NCI-H2081 (cell line): ENCODE measurements around the gene APOA5.

ENCODE experiments used
- DNase-seq, 2 experiments: peaks; one replicate each; lab custom pipeline; 2025; lab: John Stamatoyannopoulos, UW

Gene APOA5

DNA sequence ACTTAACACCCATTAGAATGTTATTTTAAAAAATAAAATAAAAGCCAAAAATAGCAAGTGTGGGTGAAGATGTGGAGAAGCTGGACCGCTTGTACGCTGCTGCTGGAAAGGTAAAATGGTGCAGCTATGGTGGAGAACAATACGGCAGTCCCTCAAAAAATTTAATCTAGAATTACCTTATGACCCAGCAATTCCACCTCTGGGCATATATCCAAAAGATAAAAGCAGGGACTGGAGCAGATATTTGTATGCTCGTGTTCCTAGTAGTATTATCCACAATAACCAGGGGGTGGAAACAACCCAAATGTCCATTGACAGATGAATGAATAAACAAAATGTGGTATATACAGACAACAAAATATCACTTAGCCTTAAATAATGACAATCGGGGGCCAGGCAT lies 6.1 kb upstream of the APOA5 start:
- no peak for DNase-seq

DNA sequence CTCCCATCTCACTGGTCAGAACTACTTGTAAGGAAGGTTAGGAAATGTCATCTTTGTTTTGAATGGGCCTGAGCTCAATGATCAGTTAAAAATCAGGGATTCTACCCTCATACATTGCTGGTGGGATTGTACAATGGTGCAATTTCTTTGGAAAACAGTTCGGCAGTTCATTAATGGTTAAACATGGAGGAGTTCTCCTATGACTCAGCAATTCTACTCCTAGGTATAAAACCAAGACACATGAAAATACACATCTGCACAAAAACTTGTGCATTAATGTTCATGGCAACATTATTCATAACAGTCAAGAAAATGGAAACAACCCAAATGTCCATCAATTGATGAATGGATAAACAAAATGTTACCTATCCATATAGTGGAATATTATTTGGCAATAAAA lies 4.9 kb upstream of the APOA5 start:
- DNase-seq = no peak

DNA sequence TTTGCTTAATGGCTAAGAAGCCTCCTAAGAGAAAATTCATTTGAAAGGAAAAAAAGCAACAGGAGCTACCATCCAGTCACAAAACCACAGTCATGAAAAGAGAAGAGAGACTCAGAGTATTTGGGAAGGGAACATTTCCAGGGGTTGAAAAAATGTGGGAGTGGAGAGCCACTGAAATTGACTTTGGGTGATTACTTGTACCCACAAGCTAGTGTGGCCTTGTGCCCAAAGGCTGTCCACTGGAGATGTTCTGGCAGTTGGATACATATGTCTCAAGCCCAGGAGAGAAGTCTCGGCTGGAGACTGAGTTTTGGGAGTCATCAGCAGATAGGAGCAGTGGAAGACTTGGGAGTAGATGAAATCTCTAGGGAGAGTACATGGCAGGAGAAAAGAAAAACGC lies 3.2 kb upstream of the APOA5 start:
- no peak for DNase-seq

DNA sequence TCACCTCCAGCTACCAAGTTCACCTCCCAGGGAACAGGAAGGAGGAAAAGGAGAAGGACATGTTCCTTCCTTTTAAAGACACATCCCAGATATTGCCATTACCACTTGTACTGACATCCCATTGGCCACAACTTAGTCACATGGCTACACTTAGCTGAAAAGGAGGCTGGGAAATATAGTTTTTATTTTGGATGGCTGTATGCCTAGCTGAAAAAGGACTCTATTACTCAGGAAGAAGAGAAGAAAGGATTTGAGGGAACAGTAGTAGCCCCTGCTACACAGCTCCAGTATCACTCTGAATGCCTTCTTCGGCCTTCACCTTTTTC lies 2.1 kb upstream of the APOA5 start:
- no peak for DNase-seq

DNA sequence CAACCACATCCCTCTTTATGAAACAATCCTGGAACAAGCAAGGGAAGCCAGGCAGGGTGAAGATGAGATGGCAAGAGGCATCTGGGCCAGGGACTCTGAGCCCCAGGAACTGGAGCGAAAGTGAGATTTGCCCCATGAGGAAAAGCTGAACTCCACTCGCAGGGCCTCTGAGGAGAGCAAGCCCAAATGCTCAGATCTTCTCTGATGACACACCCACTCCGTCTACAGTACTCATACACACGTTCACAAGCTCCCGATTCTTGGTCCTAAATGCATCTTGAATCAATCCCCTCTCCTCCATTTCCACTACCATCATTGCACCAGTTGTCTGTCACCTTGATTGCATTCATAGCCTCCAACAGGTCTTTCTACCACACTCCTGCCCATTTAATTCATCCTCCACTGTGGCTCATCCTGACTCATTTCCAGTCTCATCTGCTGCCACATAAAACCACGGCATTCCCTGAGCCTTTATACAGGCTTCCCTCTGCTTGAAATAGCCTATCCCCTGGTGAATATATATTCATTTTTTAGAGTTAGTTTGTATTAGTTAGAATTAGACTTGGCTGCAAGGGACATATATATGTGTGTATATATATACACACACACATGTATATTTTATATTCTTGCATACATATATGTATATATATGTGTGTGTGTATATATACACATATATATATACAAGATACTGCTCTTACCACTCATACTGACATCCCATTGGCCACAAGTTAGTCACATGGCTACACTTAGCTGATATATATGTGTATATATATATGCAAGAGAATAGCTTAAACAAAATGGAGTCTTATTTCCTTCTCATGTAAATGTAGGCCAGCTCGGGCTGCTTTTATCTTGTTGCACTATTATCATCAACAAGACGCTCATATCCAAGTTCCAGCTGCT lies 1.4 kb upstream of the APOA5 start:
- DNase-seq = no peak

DNA sequence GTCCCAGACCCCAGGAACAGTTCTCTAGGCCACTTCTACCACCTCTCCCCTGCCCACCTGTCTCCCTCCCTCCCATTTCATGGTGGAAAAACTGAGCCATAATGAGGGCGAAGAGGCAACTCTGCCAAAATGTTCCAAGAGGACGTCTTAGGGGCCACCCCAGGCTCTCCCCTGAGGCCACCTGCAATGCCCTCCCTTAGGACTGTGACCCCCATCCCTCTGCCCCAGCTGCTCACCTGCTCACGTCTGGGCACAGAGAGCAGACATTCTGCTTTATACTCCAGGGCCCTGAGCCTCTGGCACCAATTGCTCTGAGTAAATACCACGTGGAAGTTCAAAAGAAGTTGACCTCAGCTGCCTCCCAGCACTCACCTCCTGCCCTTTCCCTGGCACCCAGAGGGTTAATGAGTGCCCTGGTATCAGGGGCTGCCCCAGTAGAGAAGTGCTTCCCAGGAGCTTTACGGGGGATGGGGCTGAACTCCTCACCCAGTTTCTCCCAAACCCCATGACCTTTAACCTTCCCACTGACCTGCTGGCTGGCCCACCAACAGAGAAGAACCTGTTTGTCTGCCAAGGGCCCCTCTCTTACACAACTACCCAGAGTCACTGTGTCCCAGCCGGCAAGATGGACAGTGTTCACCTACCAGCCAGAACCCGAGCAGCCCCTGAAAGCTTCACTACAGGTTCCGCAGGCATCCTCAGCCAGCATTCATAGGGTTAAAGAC lies 627 bp upstream of the APOA5 start:
- DNase-seq = no peak

DNA sequence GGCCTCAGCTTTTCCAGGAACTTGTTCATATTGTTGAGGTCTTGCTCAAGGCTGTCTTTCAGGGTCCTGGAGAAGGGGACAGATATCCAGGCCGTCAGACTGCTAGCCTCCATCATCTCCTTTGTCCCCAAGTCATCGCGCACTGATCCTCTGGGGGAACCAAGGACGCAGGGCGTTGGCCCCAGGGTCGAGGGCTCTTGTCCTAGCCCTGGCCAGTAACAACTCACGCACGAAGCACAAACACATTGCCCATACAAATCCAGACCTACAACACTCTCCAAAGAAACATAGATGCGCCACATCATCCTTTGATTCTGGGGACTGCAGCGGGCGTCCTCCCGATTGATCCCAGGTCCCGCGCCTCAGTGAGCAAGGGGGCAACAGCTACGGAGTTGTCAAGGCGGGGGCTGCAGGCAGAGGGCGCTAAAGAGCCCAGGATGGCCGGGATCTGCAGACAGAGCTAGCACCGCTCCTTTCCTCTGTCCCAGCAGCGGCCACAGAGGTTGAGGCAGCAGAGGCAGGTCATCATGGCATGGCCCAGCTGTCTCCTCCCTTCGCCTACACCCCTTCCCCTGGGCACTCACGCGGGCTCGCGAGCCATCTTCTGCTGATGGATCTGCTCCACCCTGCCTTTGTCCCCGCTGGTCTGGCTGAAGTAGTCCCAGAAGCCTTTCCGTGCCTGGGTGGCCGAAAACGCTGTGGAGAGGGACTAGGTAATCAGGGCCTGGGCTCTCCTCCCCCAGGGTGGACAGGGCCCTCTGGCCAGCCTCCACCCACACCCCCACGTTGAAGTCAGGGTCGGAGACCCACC lies 472 bp downstream of the APOA5 start:
- DNase-seq = peak; percentile 72 to 75

DNA sequence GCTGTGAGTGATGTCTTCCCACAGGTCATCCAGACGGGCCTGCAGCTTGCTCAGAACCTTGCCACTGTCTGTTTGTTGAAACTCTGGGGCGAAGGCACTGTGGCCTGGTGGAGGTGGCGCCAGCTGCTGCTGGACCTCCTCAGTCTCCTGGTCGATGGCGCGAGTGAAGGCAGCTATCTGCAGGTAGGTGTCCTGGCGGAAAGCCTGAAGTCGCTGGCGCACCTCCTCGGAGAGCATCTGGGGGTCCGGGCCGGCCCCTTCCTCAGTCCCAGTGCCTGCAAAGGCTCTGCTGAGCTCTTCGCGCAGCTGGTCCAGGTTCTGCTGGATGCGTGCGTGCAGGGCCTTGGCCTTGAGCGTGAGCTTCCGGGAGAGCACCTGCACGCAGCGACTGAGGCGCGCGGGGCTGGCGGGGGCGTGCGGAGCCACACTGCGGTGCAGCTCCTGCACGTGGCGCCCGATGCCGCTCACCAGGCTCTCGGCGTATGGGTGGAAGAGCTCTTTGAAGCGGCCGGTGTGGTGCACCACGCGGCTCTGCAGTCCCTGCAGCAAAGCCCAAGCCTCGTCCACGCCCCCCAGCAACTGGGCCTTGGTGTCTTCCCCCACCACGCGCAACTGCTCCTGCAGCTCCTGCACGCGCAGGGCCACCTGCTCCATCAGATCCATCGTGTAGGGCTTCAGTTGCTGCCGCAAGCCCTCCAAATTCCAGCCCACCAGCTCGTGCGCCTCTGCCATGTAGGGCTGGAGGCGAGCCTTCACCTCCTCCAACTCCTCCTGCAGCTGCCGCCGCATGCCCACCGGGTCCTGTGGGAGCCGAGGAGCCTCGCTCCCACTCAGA lies 1.3 kb downstream of the APOA5 start:
- no peak for DNase-seq

DNA sequence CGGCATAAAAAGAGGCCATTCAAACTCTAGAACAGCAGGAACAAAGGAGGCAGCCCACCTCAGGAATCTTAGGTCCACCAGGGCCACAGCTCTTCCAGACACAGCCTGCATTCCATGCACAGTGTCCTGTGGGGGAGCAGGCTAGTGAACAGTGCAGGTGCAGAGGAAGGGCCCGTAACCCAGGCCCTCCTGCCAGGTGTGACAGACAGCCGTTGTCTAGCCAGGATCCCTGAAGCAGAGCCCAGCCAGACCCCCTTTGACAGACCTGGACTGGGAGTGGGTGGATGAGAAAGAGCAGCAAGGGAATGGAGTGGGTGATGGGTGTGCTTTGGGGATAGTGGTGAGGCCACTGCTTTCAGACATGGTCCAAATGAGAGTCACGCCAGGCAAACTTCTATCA lies 2.7 kb downstream of the APOA5 start:
- DNase-seq = no peak

DNA sequence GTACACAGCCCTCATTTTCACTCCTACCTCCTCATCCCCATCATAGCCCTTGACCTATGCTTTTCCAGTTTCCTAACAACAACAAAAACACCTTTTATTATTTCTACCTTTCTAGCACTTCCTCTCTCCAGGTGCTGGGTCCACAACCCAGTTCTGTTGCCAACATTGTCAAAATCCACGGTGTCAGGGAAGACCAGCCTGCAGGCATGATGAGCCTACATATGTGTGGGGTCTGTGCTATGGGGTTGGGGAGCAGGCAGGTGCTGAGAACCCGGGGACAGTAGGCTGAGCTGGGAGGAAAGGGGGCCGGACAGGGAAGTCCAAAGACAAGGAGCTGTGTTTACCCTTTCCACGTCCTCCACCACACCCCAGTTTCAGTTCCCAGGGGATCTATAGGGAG lies 3.1 kb downstream of the APOA5 start:
- DNase-seq = no peak

DNA sequence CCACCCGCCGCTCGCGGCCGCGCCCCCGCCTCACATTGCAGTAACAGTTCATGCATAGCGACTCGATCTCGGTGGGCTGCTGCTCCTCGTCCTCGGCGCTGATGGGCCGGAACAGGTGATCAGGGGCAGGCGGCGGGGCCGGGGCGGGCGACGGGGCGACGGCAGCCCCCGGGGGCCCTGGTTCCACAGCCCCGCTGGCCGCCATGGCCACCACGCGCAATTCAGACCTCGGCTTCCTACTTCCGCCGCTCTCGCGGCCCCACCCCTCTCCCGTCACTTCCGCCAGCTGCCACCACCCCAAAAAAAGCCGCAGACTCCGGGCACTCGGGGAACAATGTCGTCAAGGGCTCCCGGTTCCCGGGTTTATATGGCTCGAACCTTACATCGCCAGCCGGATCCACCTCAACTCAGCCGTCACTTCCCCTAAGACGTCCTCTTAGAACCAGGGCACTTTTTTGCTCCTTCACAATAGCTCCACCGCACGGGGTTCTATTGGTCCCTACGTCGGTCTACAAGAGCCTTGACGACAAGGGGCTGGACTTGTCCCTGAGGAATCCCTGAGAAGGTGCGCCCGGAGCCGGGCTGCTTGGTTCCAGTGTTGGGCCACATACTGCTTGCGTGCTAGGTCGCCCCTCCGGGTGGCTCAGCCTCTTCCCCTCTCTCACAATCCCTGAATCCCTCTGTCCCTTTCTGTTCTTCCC lies 3.7 kb downstream of the APOA5 start, which contains the start of gene ZPR1:
Gene ZPR1 (minus strand): TSS at position 238 of the 701 bp plus-strand sequence. CDS start 33 bp downstream, at position 205.
- peak; percentile 51 to 73 for DNase-seq

DNA sequence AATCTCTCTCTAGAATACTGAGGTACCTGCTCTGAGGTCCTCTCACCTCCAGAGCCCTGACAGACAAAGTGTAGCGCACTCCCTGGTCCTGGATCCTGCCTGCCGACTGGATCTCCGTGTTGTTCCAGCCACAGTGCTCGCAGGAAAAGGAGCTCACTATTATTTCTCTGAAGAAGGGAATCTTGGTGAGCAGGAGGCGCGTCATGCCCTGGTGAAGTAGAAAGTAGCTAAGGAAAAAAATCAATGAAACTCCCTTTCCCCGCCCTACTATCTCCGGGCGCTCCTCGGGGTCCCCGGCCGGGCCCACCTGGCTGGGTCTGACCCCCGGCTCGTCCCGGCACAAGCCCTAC lies 4.3 kb downstream of the APOA5 start:
- no peak for DNase-seq

DNA sequence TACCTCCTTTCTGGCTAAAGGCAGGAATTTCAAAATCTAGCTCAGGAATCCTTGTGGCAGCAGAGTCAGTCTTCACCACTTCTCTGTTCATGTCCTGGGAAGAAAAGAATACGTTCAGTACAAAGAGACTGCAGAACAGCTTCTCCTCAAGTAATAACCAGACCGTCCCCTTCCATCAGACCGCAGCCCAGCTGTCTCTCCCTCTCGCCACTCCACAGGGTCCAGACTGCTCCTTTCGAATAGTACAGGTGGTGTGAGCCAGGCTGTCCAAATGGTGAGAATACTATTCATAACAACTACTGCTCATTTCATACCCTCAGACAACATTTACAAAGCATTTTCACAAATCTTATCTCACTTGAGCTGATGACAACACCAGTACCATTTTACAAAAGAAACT lies 4.7 kb downstream of the APOA5 start:
- no peak for DNase-seq

DNA sequence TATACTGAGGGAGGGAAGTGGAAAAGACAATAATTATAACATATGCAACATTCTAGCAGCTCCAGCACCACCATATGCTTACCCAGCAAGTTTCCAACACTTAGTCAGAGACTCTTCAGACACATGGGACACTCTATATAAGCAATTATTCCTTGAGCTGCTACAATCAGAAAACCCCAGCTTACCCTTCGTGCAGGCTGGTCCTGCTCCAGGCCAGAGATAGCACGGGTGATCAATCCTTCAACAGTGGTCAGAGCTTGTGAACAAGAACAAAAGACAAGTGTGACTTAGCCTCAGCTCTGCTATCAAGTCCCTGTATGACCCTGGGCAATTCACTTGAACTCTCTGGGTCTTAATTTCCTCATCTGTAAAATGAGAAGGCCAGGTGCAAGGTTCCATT lies 5.4 kb downstream of the APOA5 start:
- DNase-seq = no peak

DNA sequence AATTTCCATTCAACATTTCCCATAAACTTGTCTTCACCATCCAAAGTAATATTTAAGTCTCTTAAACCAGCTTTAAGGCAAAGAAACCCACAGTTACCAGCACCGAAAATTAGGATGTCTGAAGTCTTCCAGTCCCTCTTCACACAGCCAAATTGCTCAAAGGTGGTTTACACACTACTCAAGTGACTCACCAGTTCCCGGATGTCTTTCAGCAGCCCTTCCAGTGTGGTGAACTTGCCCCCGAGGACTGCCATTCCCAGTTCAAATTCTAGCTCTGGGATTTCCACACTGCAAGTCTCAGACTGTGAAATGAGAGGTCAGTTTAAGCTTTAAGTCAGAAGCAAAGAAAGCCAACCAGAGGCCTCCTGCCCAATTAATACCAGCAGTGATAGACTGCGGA lies 9.0 kb downstream of the APOA5 start:
- no peak for DNase-seq

DNA sequence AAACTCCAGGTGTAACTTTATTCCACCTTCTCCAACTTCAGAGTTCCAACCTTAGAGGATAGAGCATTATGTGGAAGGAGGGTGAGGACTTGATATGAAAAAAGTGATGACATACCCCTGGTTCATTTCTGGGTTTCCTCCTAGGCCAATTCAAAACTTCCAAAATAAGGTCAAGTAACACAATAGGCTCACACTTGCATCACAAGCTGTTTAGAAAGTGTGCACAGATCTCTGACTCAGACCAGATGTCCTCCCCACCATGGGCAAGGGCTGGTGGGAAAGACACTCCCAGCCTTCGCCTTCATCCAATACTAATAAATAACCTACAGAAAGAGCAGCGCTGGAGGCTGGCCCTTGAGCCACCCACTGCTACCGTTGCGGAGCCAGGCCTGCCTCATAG lies 13.1 kb downstream of the APOA5 start:
- no peak for DNase-seq

DNA sequence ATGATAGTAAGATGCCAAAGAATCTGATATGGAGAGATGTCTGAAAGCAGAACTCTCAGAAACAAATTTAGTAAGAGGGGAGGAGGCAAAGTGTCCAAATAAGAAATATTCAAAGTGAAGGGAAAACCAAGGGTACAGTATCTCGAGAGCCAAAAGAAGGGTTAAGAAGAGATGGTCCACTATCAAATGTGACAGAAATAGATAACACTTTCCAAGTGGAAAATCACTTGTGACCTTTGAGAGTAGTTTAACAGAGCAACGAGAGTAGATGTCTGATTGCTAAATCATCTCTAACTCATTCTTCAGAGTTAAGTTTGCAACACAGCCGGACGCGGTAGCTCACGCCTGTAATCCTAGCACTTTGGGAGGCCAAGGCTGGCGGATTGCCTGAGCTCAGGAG lies 14.6 kb downstream of the APOA5 start:
- no peak for DNase-seq

DNA sequence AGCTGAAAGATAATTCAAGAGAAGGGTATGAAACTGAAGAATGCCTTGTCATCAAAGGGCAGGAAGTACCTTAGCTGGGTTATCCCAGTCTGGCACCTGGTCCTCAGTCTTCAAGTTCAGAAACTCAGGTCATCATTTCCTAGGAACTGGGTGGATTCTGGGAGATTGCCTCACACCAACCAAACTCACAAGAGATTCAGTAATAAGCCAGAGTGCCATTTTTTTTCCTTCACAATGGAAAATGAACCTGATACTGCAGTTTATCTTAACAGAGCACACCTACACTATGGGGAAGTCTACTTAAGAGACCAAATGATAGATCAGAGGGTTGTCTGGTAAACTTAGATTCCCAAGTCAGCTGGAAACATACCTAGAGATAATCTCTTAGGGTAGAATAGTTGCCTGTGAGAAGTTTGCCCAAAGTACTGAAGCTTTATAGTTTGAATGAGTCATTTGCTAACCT lies 15.1 kb downstream of the APOA5 start:
- DNase-seq = no peak

DNA sequence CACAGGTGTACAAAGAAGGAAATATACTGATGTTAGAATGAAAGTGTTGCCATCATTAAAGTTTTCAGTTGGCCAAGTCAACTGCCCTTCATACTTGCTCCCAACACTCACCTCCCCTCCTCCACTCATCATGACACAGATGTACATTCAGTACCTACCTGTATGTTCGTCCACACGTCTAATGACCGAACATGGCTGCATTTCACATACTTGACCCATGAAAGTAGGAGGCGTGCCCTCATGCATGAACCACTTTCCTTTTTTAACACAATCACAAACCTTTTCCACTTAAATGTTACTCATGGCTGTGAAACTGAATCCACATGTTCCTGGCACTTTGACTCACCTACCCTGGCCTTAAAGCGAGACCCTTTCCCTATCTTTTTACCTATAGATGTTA lies 15.7 kb downstream of the APOA5 start:
- no peak for DNase-seq

DNA sequence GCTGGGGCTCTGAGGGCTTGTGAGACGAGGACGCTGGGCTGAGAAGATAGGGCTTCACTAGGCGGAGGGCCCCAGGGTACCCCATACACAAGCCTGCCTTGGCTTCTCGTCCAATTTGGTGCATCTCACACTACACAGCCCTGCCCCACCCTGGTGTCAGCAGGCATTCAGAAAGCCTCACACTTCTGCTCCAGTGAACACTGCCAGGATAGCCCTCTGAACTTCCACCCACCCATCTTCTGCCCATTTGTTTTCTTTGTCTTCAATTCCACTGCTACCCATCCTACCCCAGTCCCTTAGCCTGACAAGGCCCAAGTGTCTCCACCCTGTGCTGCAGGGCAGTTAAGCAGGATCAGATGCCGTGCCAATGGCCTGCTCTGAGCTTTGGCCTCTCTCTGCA lies 17.0 kb downstream of the APOA5 start:
- DNase-seq = no peak
